H1 (cell line): ENCODE measurements around the gene DMAC2. TPM values are rescaled to one million over a fixed set of nuclear protein-coding genes. Genes with fewer than 3 reads are reported as not detected.

Source experiments
- CTCF ChIA-PET: fragments of 300-600 bp; sonication (Branson Sonifier 250); formaldehyde crosslinking; loops from one replicate; lab custom pipeline; 2021; ENCODE audit not compliant: partially characterized antibody; lab: Charles Lee
- POLR2A ChIA-PET: fragments of 300-600 bp; sonication (Branson Sonifier 250); formaldehyde crosslinking; loops from one replicate; lab custom pipeline; 2021; ENCODE audit warnings: inconsistent platforms; ENCODE audit not compliant: partially characterized antibody; lab: Charles Lee
- DNase-seq, 2 experiments: peaks; one replicate each; pipeline versions ENCODE4 v3.0.0 to v3.0.0-alpha.2; 2010 to 2022; ENCODE audit warnings: low spot score in 2 of 2, low read depth in 1 of 2, mixed read lengths in 1 of 2
- FAIRE-seq: peaks from 2 replicates; lab custom pipeline; 2011; peaks lifted over from hg19 to GRCh38; lab: Jason Lieb, UNC
- H2AFZ ChIP-seq: 2 replicates; pipeline ENCODE4 v1.8.1; 2012; ENCODE audit warnings: low read length, inconsistent platforms
- H2AK5ac ChIP-seq: 2 replicates; pipeline ENCODE4 v1.6.1; 2013; ENCODE audit warnings: low read depth, low read length
- H2BK120ac ChIP-seq: replicated peaks from 2 replicates; pipeline ENCODE3; 2013; ENCODE audit warnings: low read depth, low read length, inconsistent platforms
- H2BK12ac ChIP-seq: 2 replicates; pipeline ENCODE4 v1.6.1; 2013; ENCODE audit warnings: low read depth, low read length
- H2BK15ac ChIP-seq: 2 replicates; pipeline ENCODE4 v1.6.1; 2013; ENCODE audit warnings: low read length
- H2BK20ac ChIP-seq: 2 replicates; pipeline ENCODE4 v1.6.1; 2013; ENCODE audit warnings: low read length
- H2BK5ac ChIP-seq: 2 replicates; pipeline ENCODE4 v1.6.1; 2013; ENCODE audit warnings: low read depth, low read length
- H3K14ac ChIP-seq: 2 replicates; pipeline ENCODE4 v1.6.1; 2013; ENCODE audit warnings: inconsistent platforms; ENCODE audit not compliant: insufficient read length
- H3K18ac ChIP-seq: 2 replicates; pipeline ENCODE4 v1.6.1; 2013; ENCODE audit warnings: low read length; ENCODE audit errors: extremely low read depth
- H3K23ac ChIP-seq: 2 replicates; pipeline ENCODE4 v1.6.1; 2013; ENCODE audit warnings: inconsistent platforms; ENCODE audit not compliant: insufficient read length
- H3K23me2 ChIP-seq: 2 replicates; pipeline ENCODE4 v1.6.1; 2013; ENCODE audit warnings: low read depth, low read length
- H3K27ac ChIP-seq: 2 replicates; pipeline ENCODE4 v1.6.1; 2011; ENCODE audit warnings: low read depth, low read length, inconsistent platforms
- H3K27me3 ChIP-seq, 4 experiments: replicated peaks in 1 of 4; 1 replicate in 1 of 4; 2 replicates in 3 of 4; pipeline versions ENCODE4 v1.6.1 to v1.8.1; 2011 to 2013; ENCODE audit warnings: low read length in 3 of 4, mild to moderate bottlenecking in 3 of 4, inconsistent platforms in 2 of 4, mixed read lengths in 2 of 4, moderate library complexity in 1 of 4; ENCODE audit not compliant: control insufficient read depth in 3 of 4, insufficient read depth in 3 of 4; ENCODE audit errors: extremely low read depth in 1 of 4
- H3K36me3 ChIP-seq, 4 experiments: 2 replicates each; pipeline versions ENCODE4 v1.6.1 to v1.8.1; 2011 to 2013; ENCODE audit warnings: mild to moderate bottlenecking in 4 of 4, low read length in 3 of 4, moderate library complexity in 2 of 4, control low read depth in 1 of 4, inconsistent platforms in 1 of 4; ENCODE audit not compliant: insufficient read depth in 4 of 4, control insufficient read depth in 2 of 4
- H3K4ac ChIP-seq: replicated peaks from 2 replicates; pipeline ENCODE3; 2013; ENCODE audit warnings: low read length, low read depth, mixed read lengths, inconsistent platforms; ENCODE audit not compliant: insufficient read length
- H3K4me1 ChIP-seq, 4 experiments: replicated peaks in 1 of 4; 1 replicate in 1 of 4; 2 replicates in 3 of 4; pipeline versions ENCODE4 v1.6.1 to v1.8.1; 2011 to 2013; ENCODE audit warnings: low read length in 3 of 4, inconsistent platforms in 2 of 4, mixed read lengths in 1 of 4; ENCODE audit not compliant: insufficient read depth in 4 of 4, control insufficient read depth in 3 of 4
- H3K4me2 ChIP-seq, 2 experiments: 2 replicates each; pipeline versions ENCODE4 v1.6.1 to v1.8.1; 2011 to 2013; ENCODE audit warnings: low read depth in 2 of 2, low read length in 2 of 2, control low read depth in 1 of 2, inconsistent platforms in 1 of 2, mild to moderate bottlenecking in 1 of 2; ENCODE audit not compliant: insufficient read depth in 1 of 2
- H3K4me3 ChIP-seq, 4 experiments: fragments of 200-600, 300-600 bp in 1 of 4; sonication (generic), shearing (Covaris generic), sonication (Bioruptor Twin) in 1 of 4; 2 replicates each; pipeline versions ENCODE4 v1.5.1 to v1.8.1; 2011 to 2016; ENCODE audit warnings: low read length in 4 of 4, low read depth in 3 of 4, control low read depth in 2 of 4, inconsistent platforms in 2 of 4, mild to moderate bottlenecking in 2 of 4, mixed read lengths in 1 of 4, moderate library complexity in 1 of 4; ENCODE audit not compliant: insufficient read depth in 2 of 4; ENCODE audit errors: extremely low read depth in 1 of 4
- H3K56ac ChIP-seq: replicated peaks from 2 replicates; pipeline ENCODE3; 2013; ENCODE audit warnings: low read depth, mild to moderate bottlenecking, mixed read lengths, low read length, inconsistent platforms; ENCODE audit not compliant: insufficient read length
- H3K79me1 ChIP-seq: 2 replicates; pipeline ENCODE4 v1.6.1; 2013; ENCODE audit warnings: low read depth, low read length, control low read depth
- H3K79me2 ChIP-seq, 2 experiments: 2 replicates each; pipeline versions ENCODE4 v1.6.1 to v1.8.1; 2012 to 2013; ENCODE audit warnings: low read length in 2 of 2, mild to moderate bottlenecking in 2 of 2, inconsistent platforms in 1 of 2; ENCODE audit not compliant: insufficient read depth in 2 of 2, control insufficient read depth in 1 of 2
- H3K9ac ChIP-seq, 4 experiments: replicated peaks in 1 of 4; 1 replicate in 1 of 4; 2 replicates in 3 of 4; pipeline versions ENCODE4 v1.6.1 to v1.8.1; 2011 to 2013; ENCODE audit warnings: low read depth in 3 of 4, low read length in 3 of 4, control low read depth in 2 of 4, mild to moderate bottlenecking in 2 of 4, moderate library complexity in 2 of 4, inconsistent platforms in 1 of 4; ENCODE audit errors: extremely low read depth in 1 of 4
- H3K9me3 ChIP-seq, 2 experiments: 2 replicates each; pipeline versions ENCODE4 v1.6.1 to v1.8.1; 2012 to 2013; ENCODE audit warnings: mild to moderate bottlenecking in 2 of 2, moderate library complexity in 2 of 2, control low read depth in 1 of 2, inconsistent platforms in 1 of 2, low read depth in 1 of 2, low read length in 1 of 2, mixed read lengths in 1 of 2; ENCODE audit not compliant: insufficient read depth in 2 of 2
- H4K20me1 ChIP-seq, 2 experiments: replicated peaks in 1 of 2; 2 replicates each; pipeline versions ENCODE3 to v1.8.1; 2011 to 2013; ENCODE audit warnings: inconsistent platforms in 2 of 2, low read length in 2 of 2, mild to moderate bottlenecking in 1 of 2; ENCODE audit not compliant: insufficient read depth in 2 of 2, control insufficient read depth in 1 of 2
- H4K5ac ChIP-seq: 2 replicates; pipeline ENCODE4 v1.6.1; 2013; ENCODE audit warnings: low read length, low read depth, mixed read lengths, inconsistent platforms; ENCODE audit not compliant: insufficient read length
- H4K8ac ChIP-seq: 2 replicates; pipeline ENCODE4 v1.8.0; 2013; ENCODE audit warnings: mild to moderate bottlenecking, moderate library complexity, low read length, inconsistent platforms; ENCODE audit not compliant: insufficient read depth; ENCODE audit errors: extremely low read depth
- H4K91ac ChIP-seq: replicated peaks from 2 replicates; pipeline ENCODE3; 2013; ENCODE audit warnings: low read length, mixed read lengths, inconsistent platforms; ENCODE audit not compliant: insufficient read length
- ASH2L ChIP-seq: fragments of 200-600, 300-600 bp; sonication (generic); IDR thresholded peaks from one replicate; pipeline ENCODE4 v1.7.1; 2017; ENCODE audit warnings: low read length
- CHD1 ChIP-seq: IDR thresholded peaks from 2 replicates; pipeline ENCODE4 v1.6.1; 2012; ENCODE audit warnings: low read depth, low read length, improper control_type of control experiment
- EGR1 ChIP-seq: IDR thresholded peaks from 2 replicates; pipeline ENCODE4 v1.6.1; 2011; ENCODE audit warnings: low read depth, low read length, borderline replicate concordance
- JUN ChIP-seq: IDR thresholded peaks from 2 replicates; pipeline ENCODE4 v1.6.1; 2011; ENCODE audit warnings: low read depth, mild to moderate bottlenecking, improper control_type of control experiment, low read length
- JUND ChIP-seq: IDR thresholded peaks from 2 replicates; pipeline ENCODE4 v1.6.1; 2011; ENCODE audit warnings: mild to moderate bottlenecking, improper control_type of control experiment, low read length
- MAFK ChIP-seq: IDR thresholded peaks from 2 replicates; pipeline ENCODE4 v1.6.1; 2012; ENCODE audit warnings: low read depth, mild to moderate bottlenecking, improper control_type of control experiment, low read length
- polyA plus RNA-seq, 7 experiments: library from polyadenylated mRNA; depleted of rRNA in 3 of 7; stranded (reverse) in 5 of 7; unstranded in 2 of 7; fragments of >200 nt in 5 of 7; fragments of 200-250 nt in 2 of 7; gene quantifications; 1 replicate in 5 of 7; 2 replicates in 1 of 7; 4 replicates in 1 of 7; pipeline versions ENCODE4 v1.2.1 to v1.2.3, GENCODE V29; 2011 to 2013; ENCODE audit warnings: missing spikeins in 2 of 7, mixed read lengths in 2 of 7
- total RNA-seq: library from RNA; stranded (reverse); fragmentation: NEBNext Ultra II Directional; extraction: Animal tissue kit (Norgen Biotek cat#: 25700); gene quantifications from 2 replicates; pipeline ENCODE4 v1.2.1, GENCODE V29; 2021

Gene DMAC2
- total and polyA plus RNA-seq, 2 of the 8 experiments (the other 6 are each of a cell fraction or from before 2014, with no cell fraction given) = 86.8 to 170 TPM

- Histone ChIP-seq H3K14ac (no peak overlapping the region), H2BK15ac (no peak overlapping the region), H3K23ac (no peak overlapping the region), H2BK12ac (no peak overlapping the region), H3K18ac (no peak overlapping the region), H2BK5ac (no peak overlapping the region), H3K27me3 (no peaks in the 10 kb centered on the region), H2AFZ (no peak overlapping the region), H2AK5ac (no peak overlapping the region), H4K20me1 (no peaks in the 10 kb centered on the region), H4K91ac (no peak overlapping the region), H2BK20ac (no peak overlapping the region), H3K4me1 (no peaks in the 10 kb centered on the region), H3K9me3 (peaks cover 41 to 73% of the 10 kb centered on the region in 2 experiments), H3K56ac (no peak overlapping the region), H4K5ac (no peak overlapping the region), H3K23me2 (no peaks in the 10 kb centered on the region), H3K27ac (no peak overlapping the region), H3K9ac (no peak overlapping the region), H3K36me3 (no peaks in the 10 kb centered on the region), H3K79me2 (no peaks in the 10 kb centered on the region), H3K79me1 (no peaks in the 10 kb centered on the region), H2BK120ac (no peak overlapping the region), H3K4me2 (no peak overlapping the region), H3K4me3 (no peak overlapping the region), H3K4ac (no peak overlapping the region), H4K8ac (no peak overlapping the region)
- ChIA-PET CTCF (no interaction called here), POLR2A (no interaction called here)
- TF ChIP-seq EGR1 (no peak), CHD1 (no peak), MAFK (no peak), ASH2L (no peak), JUND (no peak), JUN (no peak)
- DNase-seq = no peak
- FAIRE-seq = no peak
These were observed 36.9 kb upstream of the DMAC2 start for GRCh38 chr19:41476583-41476982.
